ENCODE data around the gene TCF23.
"Not testable (repeated sequence)": the region's sequence is repeated elsewhere in the genome, so short reads cannot be mapped to it uniquely, and the experiment has no call there.

Gene TCF23

GRCh38 chr2:27115519-27115918 lies 33.3 kb upstream of the TCF23 start:
- TF ChIP-seq CTCF (IDR thresholded peaks at IDR 0.05; ENCODE audit: low read depth, low read length): no peak
- no peak for DNase-seq (ENCODE audit: extremely low read depth, low read depth)

DNA sequence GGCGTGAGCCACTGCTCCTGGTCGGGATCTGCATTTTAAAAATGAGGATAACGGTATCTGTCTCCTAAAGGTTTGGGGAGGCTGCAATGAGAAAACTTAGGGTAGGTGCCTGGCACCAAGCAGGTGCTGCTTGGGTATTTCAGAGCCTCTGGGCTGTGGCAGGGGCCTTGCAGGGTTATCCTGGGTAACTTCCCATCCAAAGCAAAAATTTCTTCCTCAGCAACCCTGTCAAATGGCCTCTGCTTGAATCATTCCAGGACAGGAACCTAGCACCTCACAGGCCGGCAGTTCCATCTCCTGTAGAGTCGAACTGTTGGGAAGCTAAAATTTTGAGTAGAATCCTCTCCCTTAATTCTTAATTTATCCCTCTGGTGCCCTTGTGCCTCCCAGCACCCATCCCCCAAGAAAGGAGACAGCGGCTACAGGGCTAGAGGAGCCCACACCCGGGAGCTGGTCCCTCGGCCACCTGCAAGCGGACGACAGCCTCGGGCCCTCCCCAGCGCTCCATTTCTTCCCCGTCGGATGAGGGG lies 30.7 kb upstream of the TCF23 start:
- TF ChIP-seq CTCF (IDR thresholded peaks at IDR 0.05; ENCODE audit: low read depth, low read length): no peak
- no peak for DNase-seq (ENCODE audit: extremely low read depth, low read depth)

GRCh38 chr2:27118525-27119329 lies 30.1 kb upstream of the TCF23 start, which contains the start of gene CGREF1:
Gene CGREF1 (minus strand): TSS chr2:27119128. CDS start chr2:27104366, 14,762 bp downstream.
- no peak for TF ChIP-seq CTCF (IDR thresholded peaks at IDR 0.05; ENCODE audit: low read depth, low read length)
- no peak for DNase-seq (ENCODE audit: extremely low read depth, low read depth)

GRCh38 chr2:27119330-27119670 lies 29.5 kb upstream of the TCF23 start:
- not testable (repeated sequence) for DNase-seq (ENCODE audit: extremely low read depth, low read depth)

DNA sequence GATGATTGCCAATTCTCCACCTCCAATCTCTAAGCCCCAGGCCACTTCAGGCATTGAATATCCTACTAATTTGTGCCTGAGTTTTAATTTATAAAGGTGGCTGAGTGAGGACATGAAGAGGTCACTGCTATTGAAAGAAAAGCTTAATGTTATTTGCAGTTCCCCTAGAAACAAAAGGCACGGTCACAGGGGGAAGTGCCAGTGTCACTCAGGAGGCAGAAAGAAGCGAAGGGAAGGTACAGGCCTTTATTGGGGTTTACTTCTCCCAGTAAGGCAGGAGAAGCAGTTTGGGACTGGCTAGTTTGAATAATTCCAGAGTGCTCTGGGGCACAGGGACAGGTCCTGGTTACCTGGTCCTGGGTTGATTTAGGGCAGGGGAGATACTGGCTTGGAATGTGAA lies 26.9 kb upstream of the TCF23 start:
- DNase-seq (ENCODE audit: extremely low read depth, low read depth): no peak
- no peak for TF ChIP-seq CTCF (IDR thresholded peaks at IDR 0.05; ENCODE audit: low read depth, low read length)

- no peak for TF ChIP-seq CTCF (IDR thresholded peaks at IDR 0.05; ENCODE audit: low read depth, low read length)
- DNase-seq (ENCODE audit: extremely low read depth, low read depth): no peak
Observed at GRCh38 chr2:27122791-27123190, 26.0 kb upstream of the TCF23 start.

DNA sequence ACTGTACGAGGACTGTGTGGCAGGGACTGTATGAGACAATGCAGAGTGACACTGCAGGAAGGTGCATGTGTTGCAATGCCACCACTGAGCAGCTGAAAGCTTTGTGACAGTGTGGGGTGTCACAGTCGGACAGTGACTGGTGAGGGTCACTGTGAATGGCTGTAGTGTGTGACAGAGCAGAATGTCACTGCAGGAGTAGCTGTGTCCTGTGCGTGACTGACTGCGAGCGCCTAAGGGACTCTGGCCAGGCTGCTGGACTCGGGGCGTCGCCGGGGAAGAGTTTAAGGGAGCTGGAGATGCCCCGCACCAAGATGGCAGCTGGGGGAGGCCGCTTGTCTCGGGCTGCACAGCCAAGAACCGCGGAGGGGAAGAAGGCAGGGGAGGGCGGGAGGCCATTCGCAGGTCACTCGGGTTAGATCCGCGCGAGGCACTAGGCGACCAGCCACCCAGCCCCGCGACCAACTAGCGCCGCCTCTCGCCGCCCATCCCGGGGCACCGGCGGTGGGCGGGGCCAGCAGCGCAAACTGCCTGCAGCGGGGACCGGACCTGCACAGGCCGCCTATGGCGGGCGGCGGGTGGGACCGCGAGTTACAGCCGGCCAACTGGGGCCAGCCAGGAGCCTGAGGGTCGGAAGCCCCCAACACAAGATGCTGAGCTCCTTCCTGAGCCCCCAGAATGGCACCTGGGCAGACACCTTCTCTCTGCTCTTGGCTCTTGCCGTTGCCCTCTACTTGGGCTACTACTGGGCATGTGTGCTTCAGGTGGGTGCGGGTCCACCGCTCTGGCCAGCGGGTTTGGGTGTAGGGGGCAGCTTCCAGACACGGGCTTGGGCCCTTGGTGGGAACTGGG lies 25.3 kb upstream of the TCF23 start, which contains the start of gene ABHD1:
Gene ABHD1 (plus strand): TSS at position 514 of the 849 bp plus-strand sequence. CDS start 134 bp downstream, at position 648.
- no peak; the same call in 1 of the 2 replicates for TF ChIP-seq CTCF (IDR thresholded peaks at IDR 0.05; ENCODE audit: low read depth, low read length)
- DNase-seq (ENCODE audit: extremely low read depth, low read depth): no peak
